Panc1 (cell line): ENCODE measurements around the gene PPARGC1A. TPM values are rescaled to one million over a fixed set of nuclear protein-coding genes. Genes with fewer than 3 reads are reported as not detected.

Experiments used
- ATAC-seq: fragments of 200-7000 bp; cut with Tn5 transposase; 2 replicates; pipeline ENCODE4 v1.9.1; 2020; ENCODE audit warnings: mild to moderate bottlenecking, moderate library complexity
- BruUV-seq: library from RNA; stranded (reverse); fragments of 400-500 nt; replicated peaks from 2 replicates; lab custom pipeline; 2021; lab: Mats Ljungman, UMichigan
- CTCF ChIA-PET: fragments of 300-600 bp; sonication (Branson Sonifier 250); formaldehyde crosslinking; loops from one replicate; lab custom pipeline; 2022; ENCODE audit warnings: antibody characterized with exemption; lab: Charles Lee
- POLR2A ChIA-PET: fragments of 300-600 bp; sonication (Branson Sonifier 250); formaldehyde crosslinking; loops from one replicate; lab custom pipeline; 2022; ENCODE audit warnings: antibody characterized with exemption; lab: Charles Lee
- DNase-seq: peaks from one replicate; pipeline ENCODE4 v3.0.0-alpha.2; 2010; ENCODE audit warnings: low read depth, low spot score
- H3K27ac ChIP-seq: 2 replicates; pipeline ENCODE4 v1.5.1; 2011; ENCODE audit warnings: mild to moderate bottlenecking, low read length, inconsistent platforms
- H3K27me3 ChIP-seq: fragments of 200-500 bp; sonication (Bioruptor generic); 2 replicates; pipeline ENCODE4 v1.6.0; 2014; ENCODE audit warnings: low read length, inconsistent platforms; ENCODE audit not compliant: control insufficient read depth, insufficient read depth
- H3K36me3 ChIP-seq: fragments of 200-500 bp; sonication (Bioruptor generic); 2 replicates; pipeline ENCODE4 v1.5.1; 2014; ENCODE audit warnings: inconsistent platforms, mild to moderate bottlenecking, low read length, moderate library complexity; ENCODE audit not compliant: control insufficient read depth, insufficient read depth
- H3K4me1 ChIP-seq: 2 replicates; pipeline ENCODE4 v1.5.1; 2011; ENCODE audit warnings: inconsistent platforms, mild to moderate bottlenecking, low read length, moderate library complexity; ENCODE audit not compliant: control insufficient read depth, insufficient read depth
- H3K4me3 ChIP-seq, 2 experiments: 2 replicates each; pipeline ENCODE4 v1.5.1; 2011 to 2012; ENCODE audit warnings: low read depth in 2 of 2, low read length in 2 of 2, mild to moderate bottlenecking in 2 of 2, inconsistent platforms in 1 of 2, moderate library complexity in 1 of 2
- H3K9me3 ChIP-seq: fragments of 200-500 bp; sonication (Bioruptor generic); 2 replicates; pipeline ENCODE4 v1.5.1; 2014; ENCODE audit warnings: low read depth, mild to moderate bottlenecking, inconsistent platforms, low read length, moderate library complexity; ENCODE audit not compliant: control insufficient read depth, insufficient read depth
- POLR2AphosphoS5 ChIP-seq: IDR thresholded peaks from 2 replicates; pipeline ENCODE4 v1.6.1; 2012; ENCODE audit warnings: mild to moderate bottlenecking, low read depth, low read length, moderate library complexity
- SIN3A ChIP-seq: IDR thresholded peaks from 2 replicates; pipeline ENCODE4 v1.6.1; 2012; ENCODE audit warnings: low read depth, mild to moderate bottlenecking, low read length, moderate library complexity, borderline replicate concordance; ENCODE audit not compliant: insufficient read depth
- TCF7L2 ChIP-seq: IDR thresholded peaks from 2 replicates; pipeline ENCODE4 v1.6.1; 2011; ENCODE audit warnings: mild to moderate bottlenecking, low read depth, low read length, inconsistent platforms
- in situ Hi-C: cut with HindIII; loops from 2 replicates; pipeline ENCODE4 v1.10.0; 2016; ENCODE audit warnings: low sequenced_read_pairs, low pct_unique_long_range_greater_than_20kb
- intact Hi-C: fragments of 100-400 bp; cut with micrococcal nuclease; formaldehyde crosslinking; loops from one replicate; pipeline ENCODE4 v1.10.0; 2022; ENCODE audit not compliant: unreplicated experiment
- total RNA-seq: library from RNA; stranded (reverse); gene quantifications from one replicate; pipeline ENCODE4 v1.2.1, GENCODE V29; 2021; ENCODE audit not compliant: unreplicated experiment
- TF ChIP-seq, protein P1 (sequence below): fragments of 450-650 bp; IDR thresholded peaks from 2 replicates; pipeline ENCODE4 v1.5.1; 2017; ENCODE audit warnings: mild to moderate bottlenecking
- TF ChIP-seq, protein P2 (sequence below), 2 experiments: IDR thresholded peaks; 2 replicates each; pipeline ENCODE4 v1.6.1; 2011 to 2012; ENCODE audit warnings: low read depth in 2 of 2, control low read depth in 1 of 2, low read length in 1 of 2, mild to moderate bottlenecking in 1 of 2, moderate library complexity in 1 of 2; ENCODE audit not compliant: insufficient read depth in 1 of 2

PPARGC1A gene
- total RNA-seq, 1 experiment from 2014 or later: 0.59 TPM

DNA sequence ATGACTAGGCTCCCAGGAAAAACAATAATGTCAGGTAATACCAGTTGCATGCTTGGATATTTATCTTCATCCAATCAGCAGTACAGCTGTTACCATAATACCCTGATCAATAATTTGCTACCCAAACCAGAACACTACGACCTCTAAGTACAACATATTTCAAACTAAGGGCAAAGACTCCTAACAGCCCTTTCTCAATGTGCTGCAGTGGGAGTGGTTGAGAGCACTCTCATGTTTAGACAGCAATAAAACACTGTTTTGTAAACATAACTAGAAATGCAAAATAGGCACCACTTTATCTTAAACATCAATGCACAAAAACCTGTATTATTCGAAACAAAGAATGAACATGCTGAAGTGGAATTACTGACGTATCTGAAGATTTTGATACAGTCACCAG, 28.9 kb downstream of the PPARGC1A start:
- Histone ChIP-seq H3K9me3 (no peaks in the 10 kb centered on the region), H3K4me3 (no peak overlapping the region), H3K27me3 (no peaks in the 10 kb centered on the region), H3K27ac (no peak overlapping the region), H3K4me1 (no peaks in the 10 kb centered on the region), H3K36me3 (no peaks in the 10 kb centered on the region)
- in situ Hi-C loops: no loop called here
- ChIA-PET CTCF (no interaction called here), POLR2A (no interaction called here)
- TF ChIP-seq TCF7L2 (no peak), POLR2AphosphoS5 (no peak), SIN3A (no peak)
- TF ChIP-seq, protein P1, sequence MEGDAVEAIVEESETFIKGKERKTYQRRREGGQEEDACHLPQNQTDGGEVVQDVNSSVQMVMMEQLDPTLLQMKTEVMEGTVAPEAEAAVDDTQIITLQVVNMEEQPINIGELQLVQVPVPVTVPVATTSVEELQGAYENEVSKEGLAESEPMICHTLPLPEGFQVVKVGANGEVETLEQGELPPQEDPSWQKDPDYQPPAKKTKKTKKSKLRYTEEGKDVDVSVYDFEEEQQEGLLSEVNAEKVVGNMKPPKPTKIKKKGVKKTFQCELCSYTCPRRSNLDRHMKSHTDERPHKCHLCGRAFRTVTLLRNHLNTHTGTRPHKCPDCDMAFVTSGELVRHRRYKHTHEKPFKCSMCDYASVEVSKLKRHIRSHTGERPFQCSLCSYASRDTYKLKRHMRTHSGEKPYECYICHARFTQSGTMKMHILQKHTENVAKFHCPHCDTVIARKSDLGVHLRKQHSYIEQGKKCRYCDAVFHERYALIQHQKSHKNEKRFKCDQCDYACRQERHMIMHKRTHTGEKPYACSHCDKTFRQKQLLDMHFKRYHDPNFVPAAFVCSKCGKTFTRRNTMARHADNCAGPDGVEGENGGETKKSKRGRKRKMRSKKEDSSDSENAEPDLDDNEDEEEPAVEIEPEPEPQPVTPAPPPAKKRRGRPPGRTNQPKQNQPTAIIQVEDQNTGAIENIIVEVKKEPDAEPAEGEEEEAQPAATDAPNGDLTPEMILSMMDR: no peak
- TF ChIP-seq, protein P2, sequence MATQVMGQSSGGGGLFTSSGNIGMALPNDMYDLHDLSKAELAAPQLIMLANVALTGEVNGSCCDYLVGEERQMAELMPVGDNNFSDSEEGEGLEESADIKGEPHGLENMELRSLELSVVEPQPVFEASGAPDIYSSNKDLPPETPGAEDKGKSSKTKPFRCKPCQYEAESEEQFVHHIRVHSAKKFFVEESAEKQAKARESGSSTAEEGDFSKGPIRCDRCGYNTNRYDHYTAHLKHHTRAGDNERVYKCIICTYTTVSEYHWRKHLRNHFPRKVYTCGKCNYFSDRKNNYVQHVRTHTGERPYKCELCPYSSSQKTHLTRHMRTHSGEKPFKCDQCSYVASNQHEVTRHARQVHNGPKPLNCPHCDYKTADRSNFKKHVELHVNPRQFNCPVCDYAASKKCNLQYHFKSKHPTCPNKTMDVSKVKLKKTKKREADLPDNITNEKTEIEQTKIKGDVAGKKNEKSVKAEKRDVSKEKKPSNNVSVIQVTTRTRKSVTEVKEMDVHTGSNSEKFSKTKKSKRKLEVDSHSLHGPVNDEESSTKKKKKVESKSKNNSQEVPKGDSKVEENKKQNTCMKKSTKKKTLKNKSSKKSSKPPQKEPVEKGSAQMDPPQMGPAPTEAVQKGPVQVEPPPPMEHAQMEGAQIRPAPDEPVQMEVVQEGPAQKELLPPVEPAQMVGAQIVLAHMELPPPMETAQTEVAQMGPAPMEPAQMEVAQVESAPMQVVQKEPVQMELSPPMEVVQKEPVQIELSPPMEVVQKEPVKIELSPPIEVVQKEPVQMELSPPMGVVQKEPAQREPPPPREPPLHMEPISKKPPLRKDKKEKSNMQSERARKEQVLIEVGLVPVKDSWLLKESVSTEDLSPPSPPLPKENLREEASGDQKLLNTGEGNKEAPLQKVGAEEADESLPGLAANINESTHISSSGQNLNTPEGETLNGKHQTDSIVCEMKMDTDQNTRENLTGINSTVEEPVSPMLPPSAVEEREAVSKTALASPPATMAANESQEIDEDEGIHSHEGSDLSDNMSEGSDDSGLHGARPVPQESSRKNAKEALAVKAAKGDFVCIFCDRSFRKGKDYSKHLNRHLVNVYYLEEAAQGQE (IDR thresholded peaks at IDR 0.05; ENCODE audit: insufficient read depth in 1 of 2, low read depth in 2 of 2, low read length in 1 of 2): no peak
- ATAC-seq (no peak), DNase-seq (no peak)
- intact Hi-C loops: no loop called here
- BruUV-seq: no TSS peak

DNA sequence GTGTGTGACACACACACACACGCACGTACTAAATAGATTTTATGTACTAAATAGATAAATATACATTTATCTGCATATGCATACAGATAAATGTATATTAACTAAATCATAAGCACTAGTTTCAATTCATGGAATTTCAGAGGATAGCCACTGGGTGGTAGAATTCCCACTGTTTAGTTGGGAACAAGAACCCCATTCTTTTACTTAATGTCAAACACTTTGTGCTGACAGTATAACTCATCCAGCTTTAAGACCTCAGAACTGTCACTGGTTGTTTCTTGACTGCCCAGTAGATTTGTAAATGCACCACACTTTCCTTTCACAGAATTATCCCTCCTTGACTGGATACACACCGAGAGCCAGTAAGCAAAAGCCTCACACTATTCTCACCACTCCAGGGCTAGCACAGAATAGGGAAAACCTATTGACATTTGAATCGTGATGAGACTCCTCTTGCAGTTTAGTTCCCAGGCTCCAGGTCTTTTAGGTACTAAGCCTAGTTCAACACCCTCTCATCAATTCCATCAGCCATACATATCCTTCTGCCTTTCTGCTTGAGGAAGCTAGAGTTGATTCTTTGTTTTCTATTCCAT, 32.4 kb downstream of the PPARGC1A start:
- CTCF ChIA-PET: no interaction called here
- intact Hi-C loops: no loop called here

More for the DNA sequence above, 32.4 kb downstream of the PPARGC1A start:
- Histone ChIP-seq H3K4me3 (no peak overlapping the region), H3K27ac (no peak overlapping the region), H3K36me3 (no peaks in the 10 kb centered on the region), H3K27me3 (no peaks in the 10 kb centered on the region), H3K4me1 (no peaks in the 10 kb centered on the region), H3K9me3 (no peaks in the 10 kb centered on the region)
- TF ChIP-seq, protein P2 (IDR thresholded peaks at IDR 0.05; ENCODE audit: insufficient read depth in 1 of 2, low read depth in 2 of 2, low read length in 1 of 2): no peak
- TF ChIP-seq, protein P1: 0 out of 2 replicates have a peak, but pooled peaks have one; percentile 8
- ATAC-seq (no peak), DNase-seq (no peak)
- in situ Hi-C loops: no loop called here
- BruUV-seq: no TSS peak
- POLR2A ChIA-PET: no interaction called here
